Fibroblast of skin of right biceps (primary cell): ENCODE measurements around the gene HERC4.
"Not testable (repeated sequence)": the region's sequence is repeated elsewhere in the genome, so short reads cannot be mapped to it uniquely, and the experiment has no call there.

Experiments
- DNase-seq: peaks from one replicate; pipeline ENCODE4 v3.0.0-alpha.2; 2013

HERC4 gene

DNA sequence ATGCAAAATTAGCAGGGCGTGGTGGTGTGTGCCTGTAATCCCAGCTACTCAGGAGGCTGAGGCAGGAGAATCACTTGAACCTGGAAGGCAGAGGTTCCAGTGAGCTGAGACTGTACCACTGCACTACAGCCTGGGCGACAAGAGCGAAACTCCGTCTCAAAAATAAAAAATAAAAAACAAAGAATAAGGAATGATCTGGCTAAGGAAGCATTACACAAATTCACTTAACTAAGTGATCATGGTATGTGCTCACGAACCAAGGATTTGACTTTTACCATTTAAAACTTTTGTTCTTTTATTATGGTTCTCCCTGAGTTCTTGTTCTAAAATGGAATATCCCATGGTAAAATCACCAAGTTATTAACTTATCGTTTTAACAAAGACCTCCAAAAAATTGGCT is 119.5 kb downstream of the HERC4 start:
- DNase-seq, result no peak

DNA sequence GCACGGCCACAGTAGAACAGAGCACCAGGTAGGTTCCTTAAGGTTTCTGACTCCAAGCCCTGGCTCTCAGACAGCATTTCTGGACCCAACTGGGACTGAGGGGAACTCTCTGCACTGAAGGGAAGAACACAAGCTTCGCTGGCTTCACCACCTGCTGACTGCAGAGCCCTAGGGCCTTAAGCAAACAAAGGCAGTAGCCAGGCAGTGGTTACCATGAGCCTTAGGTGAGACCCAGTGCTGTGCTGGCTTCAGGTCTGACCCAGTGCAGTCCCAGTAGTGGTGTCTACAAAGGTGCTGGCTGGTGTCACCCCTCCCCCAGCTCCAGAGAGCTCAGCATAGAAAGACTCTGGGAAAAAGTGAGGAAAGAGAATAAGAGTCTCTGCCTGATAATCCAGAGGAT is 131.2 kb downstream of the HERC4 start:
- no peak for DNase-seq

DNA sequence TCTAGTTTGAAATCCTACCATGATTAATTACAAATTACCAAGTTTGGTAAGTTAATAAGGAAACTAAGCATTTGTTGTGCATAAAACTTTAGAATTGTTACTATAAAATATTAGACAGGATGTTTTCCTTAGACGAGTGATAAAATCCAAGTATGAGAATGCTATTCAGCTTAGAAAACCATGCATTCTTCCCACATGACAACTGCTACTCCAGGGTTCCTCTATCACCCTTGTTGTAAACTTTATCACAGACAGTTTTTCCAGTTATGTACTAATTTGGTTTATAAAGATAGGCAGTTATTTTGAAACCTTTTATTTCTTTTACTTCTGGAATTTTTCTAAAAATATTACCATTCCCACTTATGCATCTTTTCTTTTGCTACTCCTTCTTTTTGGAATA is 138.7 kb downstream of the HERC4 start:
- peak; percentile 23 for DNase-seq

DNA sequence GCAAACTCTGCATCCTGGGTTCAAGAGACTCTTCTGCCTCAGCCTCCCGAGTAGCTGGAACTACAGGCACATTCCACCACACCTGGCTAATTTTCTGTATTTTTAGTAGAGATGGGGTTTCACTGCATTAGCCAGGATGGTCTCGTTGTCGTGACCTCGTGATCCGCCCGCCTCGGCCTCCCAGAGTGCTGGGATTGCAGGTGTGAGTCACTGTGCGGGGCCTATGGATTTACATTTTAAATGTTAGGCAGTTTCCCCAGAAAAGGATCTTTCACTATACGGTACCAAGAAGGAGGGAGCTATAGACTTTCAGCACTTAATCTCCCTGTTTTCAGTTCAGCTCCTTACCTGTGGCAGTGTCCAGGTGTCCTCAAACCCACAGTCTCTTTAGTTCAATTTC is 139.9 kb downstream of the HERC4 start:
- no peak for DNase-seq

DNA sequence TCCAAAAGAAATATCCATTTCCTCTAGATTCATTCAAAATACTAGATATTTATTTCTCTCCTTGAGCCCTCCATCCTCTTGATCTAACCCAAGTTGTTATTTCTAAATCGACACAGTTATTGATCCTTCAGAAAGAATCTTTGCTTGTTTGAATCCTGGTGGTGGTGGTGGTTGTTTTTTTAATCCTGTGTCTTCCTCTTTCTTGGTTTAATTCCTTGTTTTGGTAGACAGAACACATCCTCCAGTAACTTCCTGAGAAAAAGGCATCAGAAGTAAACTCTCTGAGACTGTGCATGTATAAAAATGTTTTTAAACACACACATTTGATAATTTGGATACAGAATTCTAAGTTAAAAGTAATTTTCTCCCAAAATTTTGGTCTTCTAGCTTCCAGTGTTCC is 140.7 kb downstream of the HERC4 start:
- DNase-seq, result no peak

DNA sequence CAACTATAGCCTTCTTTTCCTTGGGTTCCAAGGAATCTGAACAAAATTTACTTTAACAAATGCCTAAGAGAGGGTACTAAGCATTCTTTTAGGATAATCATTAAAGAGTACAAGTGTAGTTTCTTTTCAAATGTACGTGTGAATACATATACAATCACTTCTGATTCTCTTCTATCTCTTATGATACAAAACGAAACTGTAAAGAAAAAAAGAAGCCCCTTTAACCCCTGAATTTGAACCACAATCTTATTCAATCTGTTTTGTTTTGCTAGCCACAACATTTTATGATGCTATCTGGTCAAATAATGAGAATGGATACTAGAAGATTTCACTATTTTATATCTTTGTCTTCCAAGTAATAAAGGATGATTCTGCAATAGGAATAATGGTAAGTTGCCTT is 141.9 kb downstream of the HERC4 start:
- DNase-seq, result no peak

DNA sequence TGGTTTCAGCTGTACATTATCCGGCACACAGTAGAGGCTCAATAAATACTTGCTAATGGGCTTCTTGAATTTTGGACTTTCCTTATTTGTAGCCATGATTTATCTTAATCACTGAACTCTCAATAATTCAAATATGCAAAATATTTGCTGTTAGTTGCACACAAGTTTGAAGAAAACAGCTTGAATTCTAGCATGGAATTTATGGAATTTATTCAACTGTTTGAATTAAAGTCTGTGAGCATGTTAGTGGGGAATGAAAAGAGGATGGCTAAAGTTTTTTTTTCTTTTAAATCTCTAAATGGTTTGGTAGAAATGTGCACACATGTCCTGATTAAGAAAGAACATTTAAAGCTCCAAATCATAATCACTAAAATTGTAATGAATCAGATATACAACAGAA is 148.1 kb downstream of the HERC4 start:
- DNase-seq, result peak; percentile 46

DNA sequence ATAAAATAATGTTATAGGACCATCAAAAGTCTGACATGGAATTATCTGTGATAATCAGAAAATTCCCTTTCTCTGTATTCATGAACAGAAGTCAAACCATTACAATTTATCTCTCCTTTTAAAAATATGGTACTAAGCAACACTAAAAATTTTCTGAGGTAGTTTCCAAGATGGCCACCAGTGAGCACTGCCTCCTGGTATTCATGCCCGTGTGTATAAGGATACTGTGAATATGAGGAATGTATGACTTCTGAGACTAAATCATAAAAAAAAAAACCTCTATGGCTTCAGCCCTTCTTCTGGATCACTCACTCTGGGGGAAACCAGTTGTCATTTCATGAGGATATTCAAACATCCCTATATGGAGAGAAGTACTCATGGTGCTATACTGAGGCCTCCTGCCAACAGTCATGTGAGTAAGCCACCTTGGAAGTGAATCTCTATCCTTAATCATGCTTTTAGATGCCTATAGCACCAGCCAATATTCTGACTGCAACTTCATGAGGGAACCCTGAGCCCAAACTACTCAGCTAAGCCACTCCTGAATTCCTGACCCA is 149.6 kb downstream of the HERC4 start:
- peak; percentile 85 for DNase-seq

DNA sequence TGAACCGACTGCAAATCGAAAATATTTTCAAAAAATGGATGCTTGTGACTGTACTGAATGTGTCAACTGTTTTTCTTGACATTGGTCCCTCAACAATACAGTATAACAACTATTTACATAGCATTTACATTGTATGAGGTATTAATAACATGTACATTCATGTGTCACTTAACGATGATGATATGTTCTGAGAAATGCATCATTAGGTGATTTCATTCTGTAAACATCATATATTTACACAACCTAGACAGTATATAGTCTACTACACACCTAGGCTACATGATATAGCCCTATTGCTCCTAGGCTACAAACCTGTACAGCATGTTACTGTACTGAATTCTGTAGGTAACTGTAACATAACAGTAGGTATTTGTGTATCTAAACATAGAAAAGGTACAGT is 150.9 kb downstream of the HERC4 start:
- no peak for DNase-seq

DNA sequence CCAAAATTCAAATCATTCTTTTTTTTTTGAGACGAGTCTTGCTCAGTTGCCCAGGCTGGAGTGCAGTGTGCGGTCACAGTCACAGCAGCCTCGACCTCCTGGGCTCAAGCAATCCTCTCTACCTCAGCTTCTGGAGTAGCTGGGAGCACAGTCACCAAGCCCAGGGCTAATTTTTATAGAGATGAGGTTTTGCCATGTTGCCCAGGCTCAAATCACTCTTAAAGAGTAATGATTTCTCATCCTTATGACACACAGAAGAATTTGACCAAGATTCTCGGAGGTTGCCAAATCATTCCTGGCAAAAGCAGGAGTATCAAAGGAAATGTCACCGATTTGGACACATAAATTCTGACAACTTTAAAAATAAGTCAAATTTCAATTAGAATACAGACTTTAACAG is 151.5 kb downstream of the HERC4 start:
- peak; percentile 25 for DNase-seq

DNA sequence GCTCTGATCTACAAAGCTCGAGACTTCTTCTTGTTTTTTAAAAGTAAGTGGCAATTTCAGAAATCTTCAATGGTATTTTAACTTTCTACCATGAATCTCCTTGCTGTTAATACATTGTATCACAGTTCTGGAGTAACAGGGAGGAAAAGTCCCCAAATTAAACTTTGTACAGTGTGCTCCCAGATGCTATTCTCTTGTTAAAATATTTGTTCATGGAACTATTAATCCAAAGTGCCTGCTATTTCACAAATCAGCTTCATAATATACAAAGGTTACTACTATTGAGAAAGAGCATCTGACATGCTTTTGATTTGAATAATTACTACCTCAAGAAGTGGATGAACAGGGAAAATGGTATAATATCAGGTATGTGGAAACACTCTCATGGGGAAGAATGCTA is 154.0 kb downstream of the HERC4 start:
- DNase-seq, result no peak

DNA sequence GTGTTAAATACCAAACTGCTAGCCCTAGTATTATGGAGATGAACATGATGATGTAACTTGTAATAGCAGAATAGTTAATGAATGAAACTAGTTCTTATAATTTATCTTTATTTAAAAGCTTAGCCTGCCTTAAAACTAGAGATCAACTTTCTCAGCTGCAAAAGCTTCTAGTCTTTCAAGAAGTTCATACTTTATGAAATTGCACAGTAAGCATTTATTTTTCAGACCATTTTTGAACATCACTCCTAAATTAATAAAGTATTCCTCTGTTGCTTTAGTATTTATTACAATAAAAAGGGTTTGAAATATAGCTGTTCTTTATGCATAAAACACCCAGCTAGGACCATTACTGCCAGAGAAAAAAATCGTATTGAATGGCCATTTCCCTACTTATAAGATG is 157.4 kb downstream of the HERC4 start:
- no peak for DNase-seq

DNA sequence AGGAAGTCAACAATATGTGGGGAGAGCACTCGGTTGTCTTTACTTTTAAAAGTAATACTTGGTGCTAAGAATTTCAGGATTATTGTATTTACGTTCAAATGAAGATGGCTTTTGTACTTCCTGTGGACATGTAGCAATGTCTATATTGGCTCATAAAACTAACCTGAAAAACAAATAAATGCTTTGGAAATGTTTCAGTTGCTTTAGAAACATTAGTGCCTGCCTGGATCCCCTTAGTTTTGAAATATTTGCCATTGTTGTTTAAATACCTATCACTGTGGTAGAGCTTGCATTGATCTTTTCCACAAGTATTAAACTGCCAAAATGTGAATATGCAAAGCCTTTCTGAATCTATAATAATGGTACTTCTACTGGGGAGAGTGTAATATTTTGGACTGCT is 157.9 kb downstream of the HERC4 start:
- DNase-seq, result no peak

DNA sequence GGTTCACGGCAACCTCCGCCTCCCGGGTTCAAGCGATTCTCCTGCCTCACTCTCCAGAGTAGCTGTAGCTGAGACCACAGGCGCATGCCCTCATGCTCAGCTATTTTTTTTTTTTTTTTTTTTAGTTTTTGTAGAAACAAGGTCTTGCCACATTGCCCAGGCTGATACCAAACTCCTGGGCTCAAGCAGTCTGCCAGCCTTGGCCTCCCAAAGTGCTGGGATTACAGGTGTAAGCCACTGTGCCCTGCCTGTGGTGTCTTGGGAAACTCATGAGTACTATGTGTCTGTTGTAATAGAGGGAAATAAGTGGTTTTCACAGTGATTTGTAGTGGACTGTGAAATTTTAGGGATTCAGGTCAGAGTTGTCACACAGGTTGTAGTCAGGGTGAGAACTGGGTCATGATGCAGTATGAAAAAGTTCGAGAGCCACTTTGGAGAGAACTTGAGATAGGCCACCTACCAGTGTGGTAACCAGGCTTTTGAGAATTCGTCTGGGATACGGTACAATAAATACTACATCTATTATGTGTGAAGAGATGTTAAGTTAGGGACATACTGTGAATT is 160.2 kb downstream of the HERC4 start:
- no peak for DNase-seq

DNA sequence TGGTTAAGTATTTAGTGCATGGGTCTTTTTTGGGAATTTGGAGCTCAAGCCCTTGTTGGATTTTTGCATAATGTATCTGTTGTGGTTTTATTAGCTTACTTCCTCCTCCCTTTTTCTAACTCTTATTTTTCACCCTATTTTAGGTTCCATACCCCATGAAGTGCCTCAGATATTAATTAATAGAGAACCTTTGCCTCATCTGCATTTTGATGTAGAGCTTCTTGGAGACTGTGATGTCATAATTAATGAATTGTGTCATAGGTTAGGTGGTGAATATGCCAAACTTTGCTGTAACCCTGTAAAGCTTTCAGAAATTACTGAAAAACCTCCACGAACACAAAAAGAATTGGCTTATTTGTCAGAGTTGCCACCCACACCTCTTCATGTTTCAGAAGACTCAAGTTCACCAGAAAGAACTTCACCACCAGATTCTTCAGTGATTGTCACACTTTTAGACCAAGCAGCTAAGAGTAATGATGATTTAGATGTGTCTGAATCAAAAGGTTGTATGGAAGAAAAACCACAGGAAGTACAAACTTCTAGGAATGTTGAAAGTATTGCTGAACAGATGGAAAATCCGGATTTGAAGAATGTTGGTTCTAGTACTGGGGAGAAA is 162.6 kb downstream of the HERC4 start:
- peak; percentile 50 for DNase-seq

DNA sequence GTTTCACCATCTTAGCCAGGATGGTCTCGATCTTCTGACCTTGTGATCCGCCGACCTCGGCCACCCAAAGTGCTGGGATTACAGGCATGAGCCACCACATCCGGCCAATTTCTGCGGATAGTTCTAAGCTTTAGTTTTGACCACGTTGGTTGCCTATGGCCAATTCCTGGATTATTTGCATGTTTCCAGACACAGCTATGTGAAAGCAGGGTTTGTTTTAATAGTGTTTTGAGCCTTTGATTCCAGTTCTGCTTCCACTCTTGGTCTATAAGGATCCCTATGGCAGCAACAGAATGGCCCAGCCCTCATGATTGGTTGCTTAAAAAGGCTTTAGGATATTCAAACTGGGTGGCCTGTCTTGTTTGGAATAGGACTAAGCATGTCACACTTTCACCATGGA is 171.5 kb downstream of the HERC4 start:
- no peak for DNase-seq

DNA sequence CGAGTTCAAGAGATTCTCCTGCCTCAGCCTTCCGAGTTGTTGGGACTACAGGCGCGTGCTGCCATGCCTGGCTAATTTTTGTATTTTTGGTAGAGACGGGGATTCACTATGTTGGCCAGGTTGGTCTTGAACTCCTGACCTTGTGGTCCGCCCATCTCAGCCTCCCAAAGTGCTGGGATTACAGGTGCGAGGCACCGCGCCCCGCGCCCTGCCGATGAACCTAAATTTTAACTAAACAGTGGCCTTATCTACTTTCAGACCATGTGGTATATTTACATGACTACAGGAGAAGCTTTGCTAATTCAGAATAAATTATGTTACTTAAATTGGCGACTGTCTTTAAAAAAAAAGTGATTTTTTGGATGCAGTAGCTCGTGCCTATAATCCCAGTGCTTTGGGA is 181.4 kb downstream of the HERC4 start:
- DNase-seq, result no peak

DNA sequence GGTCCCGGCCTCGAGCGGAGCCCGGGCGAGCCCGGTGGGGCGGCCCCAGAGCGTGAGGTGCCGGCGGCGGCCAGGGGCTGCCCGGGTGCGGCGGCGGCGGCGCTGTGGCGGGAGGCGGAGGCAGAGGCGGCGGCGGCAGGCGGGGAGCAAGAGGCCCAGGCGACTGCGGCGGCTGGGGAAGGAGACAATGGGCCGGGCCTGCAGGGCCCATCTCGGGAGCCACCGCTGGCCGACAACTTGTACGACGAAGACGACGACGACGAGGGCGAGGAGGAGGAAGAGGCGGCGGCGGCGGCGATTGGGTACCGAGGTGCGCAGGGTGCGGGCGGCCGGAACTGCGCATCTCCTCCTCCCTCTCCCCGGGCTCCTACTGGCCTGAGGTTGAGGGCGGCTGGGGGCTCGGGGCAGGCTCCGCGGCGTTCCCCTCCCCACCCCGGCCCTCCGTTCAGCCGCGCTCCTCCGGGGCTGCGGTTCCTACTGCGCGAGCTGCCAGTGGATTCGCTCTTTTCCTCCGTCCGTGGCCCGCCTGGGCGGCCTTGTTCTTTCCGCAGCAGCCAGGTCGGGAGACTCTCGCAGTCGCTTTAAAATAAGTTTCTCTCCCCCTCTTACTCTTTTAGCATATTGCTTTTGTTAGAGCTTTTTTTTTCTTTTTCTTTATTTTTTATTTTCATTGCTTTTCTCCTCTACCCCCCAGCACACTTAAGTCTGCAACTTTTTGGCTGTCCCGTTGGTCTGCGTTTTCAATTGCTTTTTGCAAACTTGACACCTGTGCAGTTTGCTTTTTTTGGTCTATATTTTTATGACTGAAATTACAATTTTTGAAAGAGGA is 190.0 kb downstream of the HERC4 start:
- DNase-seq, result peak; percentile 84

DNA sequence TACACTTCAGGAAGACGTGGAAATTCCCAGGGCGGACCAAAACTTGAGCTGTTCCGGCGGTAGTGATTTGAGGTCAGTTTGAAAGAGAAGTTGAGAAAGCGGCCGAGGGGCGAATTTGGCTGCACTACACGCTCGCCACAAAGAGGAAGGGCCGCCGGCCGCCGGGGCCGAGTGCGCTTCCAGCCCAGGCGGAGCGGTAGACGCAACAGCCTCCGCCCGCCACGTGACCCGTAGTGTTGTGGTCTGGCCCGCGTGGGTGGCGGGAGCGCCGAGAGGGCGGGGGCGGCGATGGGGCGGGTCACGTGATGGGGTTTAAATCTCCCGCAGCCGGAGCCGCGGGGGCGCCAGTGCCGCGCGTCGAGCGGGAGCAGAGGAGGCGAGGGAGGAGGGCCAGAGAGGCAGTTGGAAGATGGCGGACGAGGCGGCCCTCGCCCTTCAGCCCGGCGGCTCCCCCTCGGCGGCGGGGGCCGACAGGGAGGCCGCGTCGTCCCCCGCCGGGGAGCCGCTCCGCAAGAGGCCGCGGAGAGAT is 190.7 kb downstream of the HERC4 start, which contains the start of gene SIRT1:
Gene SIRT1 (plus strand): TSS at position 344 of the 529 bp plus-strand sequence. CDS start 66 bp downstream, at position 410.
- peak; percentile 95 for DNase-seq

DNA sequence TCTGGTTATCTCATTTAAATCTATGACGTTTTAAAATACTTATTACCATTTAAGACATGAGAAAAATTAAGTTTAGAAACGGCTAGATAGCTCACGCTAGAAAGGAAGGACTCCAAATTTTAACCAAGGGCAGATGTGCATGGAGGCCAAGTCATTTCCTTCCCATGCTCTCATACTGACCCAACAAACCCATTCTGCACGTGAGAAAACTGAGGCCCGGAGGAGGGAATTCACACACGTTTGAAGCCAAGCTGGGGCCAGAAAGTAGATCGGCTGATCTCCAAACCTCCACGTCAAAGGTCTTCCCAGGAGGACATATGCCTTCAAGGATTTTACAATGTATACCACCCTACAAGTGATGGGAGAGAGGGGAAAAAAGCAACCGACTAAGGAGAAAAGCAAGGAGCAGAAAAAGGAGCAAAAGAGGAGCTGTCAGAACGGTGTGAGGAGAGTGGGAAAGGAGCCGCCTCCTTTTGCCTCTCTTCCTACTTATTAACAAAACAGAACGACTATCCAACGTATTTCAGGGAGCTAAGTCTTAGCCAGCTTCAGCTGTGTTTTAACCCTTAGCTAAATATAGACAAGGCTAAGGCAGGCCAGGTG is 191.3 kb downstream of the HERC4 start:
- no peak for DNase-seq

DNA sequence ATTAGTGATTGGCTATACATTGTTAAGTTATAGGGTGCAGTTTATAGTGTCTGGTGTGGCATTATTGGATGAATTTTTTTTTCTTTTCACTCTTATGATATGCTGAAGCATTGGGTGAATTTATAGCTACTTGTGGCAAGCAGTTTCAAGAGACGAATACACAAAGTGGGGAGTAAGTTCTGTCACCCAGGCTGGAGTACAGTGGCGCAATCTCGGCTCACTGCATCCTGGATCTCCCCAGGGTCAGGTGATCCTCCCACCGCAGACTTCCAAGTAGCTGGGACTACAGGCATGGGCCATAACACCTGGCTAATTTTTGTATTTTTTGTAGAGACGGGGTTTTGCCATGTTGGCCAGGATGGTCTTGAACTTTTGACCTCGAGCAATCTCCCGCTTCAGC is 196.9 kb downstream of the HERC4 start:
- DNase-seq, result no peak

DNA sequence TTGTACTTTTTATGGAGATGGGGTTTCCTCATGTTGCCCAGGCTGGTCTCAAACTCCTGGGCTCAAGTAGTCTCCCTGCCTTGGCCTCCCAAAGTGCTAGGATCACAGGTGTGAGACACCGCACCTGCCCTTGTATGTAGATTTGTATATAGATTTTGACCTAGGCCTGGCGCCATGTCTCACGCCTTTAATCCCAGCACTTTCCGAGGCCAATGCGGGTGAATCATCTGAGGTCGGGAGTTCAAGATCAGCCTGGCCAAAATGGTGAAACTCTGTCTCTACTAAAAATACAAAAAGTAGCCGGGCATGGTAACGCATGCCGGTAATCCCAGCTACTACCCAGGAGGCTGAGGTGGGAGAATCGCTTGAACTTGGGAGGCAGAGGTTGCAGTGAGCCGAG is 197.7 kb downstream of the HERC4 start:
- not testable (repeated sequence) for DNase-seq
